SK-N-SH (cell line): ENCODE measurements around the gene ZC2HC1C.

Experiments
- EZH2phosphoT487 ChIP-seq: fragments of 200-600 bp; sonication (generic); IDR thresholded peaks from 2 replicates; pipeline ENCODE4 v1.6.1; 2017; ENCODE audit warnings: low read depth, mixed run types, mild to moderate bottlenecking, antibody characterized with exemption, moderate library complexity, borderline replicate concordance
- FOSL2 ChIP-seq: IDR thresholded peaks from 2 replicates; pipeline ENCODE4 v1.4.0; 2012; ENCODE audit warnings: low read depth, mild to moderate bottlenecking, moderate library complexity, borderline replicate concordance
- GATA2 ChIP-seq: sonication (generic); formaldehyde crosslinking; IDR thresholded peaks from 2 replicates; pipeline ENCODE4 v1.5.0; 2020; ENCODE audit warnings: mild to moderate bottlenecking, missing genetic modification reagents
- POLR2AphosphoS5 ChIP-seq: IDR thresholded peaks from 2 replicates; pipeline ENCODE4 v1.6.1; 2012; ENCODE audit warnings: low read depth, low read length
- TAF1 ChIP-seq: IDR thresholded peaks from 2 replicates; pipeline ENCODE4 v1.6.1; 2012; ENCODE audit warnings: low read depth, mild to moderate bottlenecking, low read length, moderate library complexity, borderline replicate concordance
- TF ChIP-seq, protein P1 (sequence below): fragments of 200-600 bp; sonication (generic); IDR thresholded peaks from 2 replicates; pipeline ENCODE4 v1.6.1; 2017; ENCODE audit warnings: antibody characterized with exemption, mild to moderate bottlenecking, moderate library complexity
- TF ChIP-seq, protein P2 (sequence below): fragments of 150-350 bp; IDR thresholded peaks from 2 replicates; pipeline ENCODE4 v1.6.1; 2017; ENCODE audit warnings: antibody characterized with exemption, low read length, low read depth, borderline replicate concordance

DNA sequence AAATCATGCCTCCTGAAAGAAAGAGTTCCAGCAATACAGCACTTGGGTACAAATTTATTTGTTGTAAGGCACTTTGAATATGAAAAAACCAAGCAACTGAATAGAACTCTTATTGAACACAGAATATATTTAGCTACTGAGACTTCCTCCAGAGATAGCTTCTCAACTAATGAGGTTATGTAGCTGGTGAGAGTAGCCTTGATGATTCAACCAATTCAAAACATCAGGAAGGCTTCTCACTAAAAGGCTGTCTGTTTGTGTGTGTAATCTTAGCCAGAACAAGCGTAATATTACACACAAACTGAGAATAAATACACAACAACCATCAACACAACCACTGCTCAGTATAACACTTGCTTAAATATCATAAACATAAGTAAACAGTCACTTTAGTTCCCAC lies 46.3 kb upstream of the ZC2HC1C start:
- no peak for TF ChIP-seq GATA2 (CRISPR knock-in tag)
- TF ChIP-seq, protein P1, sequence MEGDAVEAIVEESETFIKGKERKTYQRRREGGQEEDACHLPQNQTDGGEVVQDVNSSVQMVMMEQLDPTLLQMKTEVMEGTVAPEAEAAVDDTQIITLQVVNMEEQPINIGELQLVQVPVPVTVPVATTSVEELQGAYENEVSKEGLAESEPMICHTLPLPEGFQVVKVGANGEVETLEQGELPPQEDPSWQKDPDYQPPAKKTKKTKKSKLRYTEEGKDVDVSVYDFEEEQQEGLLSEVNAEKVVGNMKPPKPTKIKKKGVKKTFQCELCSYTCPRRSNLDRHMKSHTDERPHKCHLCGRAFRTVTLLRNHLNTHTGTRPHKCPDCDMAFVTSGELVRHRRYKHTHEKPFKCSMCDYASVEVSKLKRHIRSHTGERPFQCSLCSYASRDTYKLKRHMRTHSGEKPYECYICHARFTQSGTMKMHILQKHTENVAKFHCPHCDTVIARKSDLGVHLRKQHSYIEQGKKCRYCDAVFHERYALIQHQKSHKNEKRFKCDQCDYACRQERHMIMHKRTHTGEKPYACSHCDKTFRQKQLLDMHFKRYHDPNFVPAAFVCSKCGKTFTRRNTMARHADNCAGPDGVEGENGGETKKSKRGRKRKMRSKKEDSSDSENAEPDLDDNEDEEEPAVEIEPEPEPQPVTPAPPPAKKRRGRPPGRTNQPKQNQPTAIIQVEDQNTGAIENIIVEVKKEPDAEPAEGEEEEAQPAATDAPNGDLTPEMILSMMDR, result no peak
- TF ChIP-seq TAF1, result no peak
- no peak for TF ChIP-seq POLR2AphosphoS5
- no peak for TF ChIP-seq FOSL2
- no peak for TF ChIP-seq EZH2phosphoT487
- TF ChIP-seq, protein P2, sequence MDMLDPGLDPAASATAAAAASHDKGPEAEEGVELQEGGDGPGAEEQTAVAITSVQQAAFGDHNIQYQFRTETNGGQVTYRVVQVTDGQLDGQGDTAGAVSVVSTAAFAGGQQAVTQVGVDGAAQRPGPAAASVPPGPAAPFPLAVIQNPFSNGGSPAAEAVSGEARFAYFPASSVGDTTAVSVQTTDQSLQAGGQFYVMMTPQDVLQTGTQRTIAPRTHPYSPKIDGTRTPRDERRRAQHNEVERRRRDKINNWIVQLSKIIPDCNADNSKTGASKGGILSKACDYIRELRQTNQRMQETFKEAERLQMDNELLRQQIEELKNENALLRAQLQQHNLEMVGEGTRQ, result no peak
